Measurements from ENCODE around the gene MAML2.

DNA sequence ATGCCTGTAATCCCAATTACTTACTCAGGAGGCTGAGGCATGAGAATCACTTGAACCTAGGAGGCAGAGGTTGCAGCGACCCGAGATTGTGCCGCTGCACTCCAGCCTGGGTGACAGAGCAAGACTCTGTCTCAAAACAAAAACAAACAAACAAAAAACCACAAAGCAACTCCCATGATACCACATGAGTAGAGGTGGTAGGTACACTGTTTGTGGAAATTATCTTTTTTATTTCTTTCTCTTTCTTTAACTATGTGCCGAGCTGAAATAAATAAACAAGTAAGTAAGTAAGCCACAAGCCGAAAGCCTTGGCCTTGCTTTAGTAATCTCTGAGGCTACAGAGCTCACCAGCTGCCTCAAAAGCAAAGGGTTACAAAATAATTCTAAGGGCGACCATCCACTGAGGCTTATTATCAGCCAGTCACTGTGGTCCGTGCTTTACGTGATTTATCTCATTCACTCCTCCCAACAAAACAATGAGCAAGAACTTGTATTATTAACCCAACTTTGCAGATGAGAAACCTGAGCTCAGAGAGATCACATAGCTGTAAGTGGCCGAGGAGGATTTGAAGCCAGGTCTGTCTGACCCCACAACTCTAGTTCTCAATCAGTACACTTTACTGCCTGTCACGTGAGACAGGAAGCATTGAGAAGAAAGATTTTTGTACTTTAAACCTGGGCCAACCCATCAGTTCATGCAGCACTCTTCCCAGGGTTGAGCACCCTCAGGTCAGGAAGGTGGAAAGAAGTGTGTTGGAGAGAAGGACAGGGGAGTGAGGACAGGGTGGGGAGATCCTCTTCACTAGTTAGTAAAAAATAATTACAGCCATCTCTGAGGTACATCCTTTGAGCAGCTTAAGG, 349.3 kb downstream of the MAML2 start:
- TF ChIP-seq, protein P1, sequence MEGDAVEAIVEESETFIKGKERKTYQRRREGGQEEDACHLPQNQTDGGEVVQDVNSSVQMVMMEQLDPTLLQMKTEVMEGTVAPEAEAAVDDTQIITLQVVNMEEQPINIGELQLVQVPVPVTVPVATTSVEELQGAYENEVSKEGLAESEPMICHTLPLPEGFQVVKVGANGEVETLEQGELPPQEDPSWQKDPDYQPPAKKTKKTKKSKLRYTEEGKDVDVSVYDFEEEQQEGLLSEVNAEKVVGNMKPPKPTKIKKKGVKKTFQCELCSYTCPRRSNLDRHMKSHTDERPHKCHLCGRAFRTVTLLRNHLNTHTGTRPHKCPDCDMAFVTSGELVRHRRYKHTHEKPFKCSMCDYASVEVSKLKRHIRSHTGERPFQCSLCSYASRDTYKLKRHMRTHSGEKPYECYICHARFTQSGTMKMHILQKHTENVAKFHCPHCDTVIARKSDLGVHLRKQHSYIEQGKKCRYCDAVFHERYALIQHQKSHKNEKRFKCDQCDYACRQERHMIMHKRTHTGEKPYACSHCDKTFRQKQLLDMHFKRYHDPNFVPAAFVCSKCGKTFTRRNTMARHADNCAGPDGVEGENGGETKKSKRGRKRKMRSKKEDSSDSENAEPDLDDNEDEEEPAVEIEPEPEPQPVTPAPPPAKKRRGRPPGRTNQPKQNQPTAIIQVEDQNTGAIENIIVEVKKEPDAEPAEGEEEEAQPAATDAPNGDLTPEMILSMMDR (IDR thresholded peaks at IDR 0.05), result no peak
- TF ChIP-seq EZH2phosphoT487 (IDR thresholded peaks at IDR 0.05) (no peak), EZH2 (IDR thresholded peaks at IDR 0.05) (no peak)

Data from neural progenitor cell (in vitro differentiated cells).